Tibial nerve (tissue), 3 donors: Measurements from ENCODE around the gene CDCP2.

Experiments used
- CTCF ChIP-seq, 5 experiments: fragments of 200-600 bp in 3 of 5; fragments of 450-650 bp in 2 of 5; sonication (generic) in 3 of 5; IDR thresholded peaks; one replicate each; pipeline ENCODE4 v1.5.1; 2016 to 2019; ENCODE audit warnings: antibody characterized with exemption in 5 of 5, mild to moderate bottlenecking in 3 of 5, moderate library complexity in 2 of 5
- POLR2A ChIP-seq, 2 donors: fragments of 450-650 bp; IDR thresholded peaks; one replicate each; pipeline ENCODE4 v1.6.1; 2017; ENCODE audit warnings: antibody characterized with exemption in 2 of 2, mild to moderate bottlenecking in 2 of 2, moderate library complexity in 2 of 2

DNA sequence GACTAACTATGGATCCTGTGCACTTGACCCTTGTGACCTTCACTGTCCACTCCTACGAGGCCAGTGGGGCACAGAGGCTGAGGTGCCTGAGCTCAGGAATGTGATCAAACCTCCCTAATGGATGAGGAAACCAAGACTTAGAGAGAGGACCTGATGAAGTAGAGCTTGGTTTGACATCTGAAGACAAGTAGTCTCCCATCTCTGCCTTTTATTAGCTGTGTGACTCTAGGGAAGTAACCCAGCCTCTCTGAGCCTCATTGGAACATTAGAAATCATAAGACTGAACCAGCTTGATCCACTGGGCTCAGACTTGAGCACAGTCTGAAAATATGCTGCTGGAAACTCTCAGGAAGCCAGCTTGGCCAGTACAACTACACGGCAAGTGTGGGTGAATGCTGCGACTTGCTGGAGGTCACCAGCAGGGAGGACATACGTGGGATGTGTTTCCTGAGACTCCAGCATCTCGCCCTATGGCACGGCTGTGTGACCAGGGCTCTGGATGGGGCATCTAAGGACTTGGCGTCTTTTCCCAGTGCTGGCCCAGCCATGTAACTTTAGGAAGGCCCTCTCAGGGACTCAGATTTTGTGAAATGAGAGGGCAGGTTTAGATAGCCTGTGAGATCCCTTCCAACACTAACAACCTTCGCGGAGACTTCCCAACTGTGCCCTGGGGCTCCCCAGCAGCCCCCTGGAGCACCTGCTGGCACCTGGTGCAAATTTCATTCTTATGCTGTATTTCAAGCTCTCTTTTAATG is 10.5 kb downstream of the CDCP2 start:
- TF ChIP-seq POLR2A (IDR thresholded peaks at IDR 0.05) (no peak), CTCF (IDR thresholded peaks at IDR 0.05) (no peak)
